WTC11 (cell line): ENCODE data around the gene PANK4. TPM values are rescaled to one million over a fixed set of nuclear protein-coding genes. Genes with fewer than 3 reads are reported as not detected.

Experiments
- ATAC-seq: fragments of 200-7000 bp; cut with Tn5 transposase; 2 replicates; pipeline ENCODE4 v1.10.0; 2021; ENCODE audit warnings: mild to moderate bottlenecking, moderate library complexity
- CTCF ChIA-PET: fragments of 300-600 bp; sonication (Branson Sonifier 250); formaldehyde crosslinking; loops from one replicate; lab custom pipeline; 2021; ENCODE audit warnings: antibody characterized with exemption; lab: Charles Lee
- POLR2A ChIA-PET: fragments of 350-600 bp; sonication (Branson Sonifier 250); formaldehyde crosslinking; loops from one replicate; lab custom pipeline; 2021; ENCODE audit warnings: antibody characterized with exemption; lab: Charles Lee
- DNase-seq: peaks from one replicate; pipeline ENCODE4 v3.0.0; 2021; ENCODE audit warnings: low spot score
- H3K27ac Mint-ChIP-seq: 2 replicates; pipeline ENCODE4 v1.8.0; 2021; ENCODE audit warnings: mixed read lengths
- H3K27me3 Mint-ChIP-seq: 2 replicates; pipeline ENCODE4 v1.8.0; 2021; ENCODE audit warnings: low read depth, mild to moderate bottlenecking, moderate library complexity, mixed read lengths
- H3K36me3 Mint-ChIP-seq: 2 replicates; pipeline ENCODE4 v1.8.0; 2021; ENCODE audit warnings: mixed read lengths
- H3K4me1 Mint-ChIP-seq: 2 replicates; pipeline ENCODE4 v1.8.0; 2022; ENCODE audit warnings: mixed read lengths
- H3K4me3 Mint-ChIP-seq: 2 replicates; pipeline ENCODE4 v1.8.0; 2021; ENCODE audit warnings: mild to moderate bottlenecking, moderate library complexity, mixed read lengths
- H3K9me3 Mint-ChIP-seq: 2 replicates; pipeline ENCODE4 v1.8.0; 2021; ENCODE audit warnings: mixed read lengths
- ATF2 ChIP-seq: sonication (generic); formaldehyde crosslinking; IDR thresholded peaks from 2 replicates; pipeline ENCODE4 v1.8.1; 2022; ENCODE audit warnings: low read depth, missing genetic modification reagents, borderline replicate concordance
- CREB1 ChIP-seq: sonication (generic); formaldehyde crosslinking; IDR thresholded peaks from 2 replicates; pipeline ENCODE4 v1.8.0; 2023; ENCODE audit warnings: mild to moderate bottlenecking, missing genetic modification reagents
- E2F1 ChIP-seq: sonication (generic); formaldehyde crosslinking; IDR thresholded peaks from 2 replicates; pipeline ENCODE4 v1.8.0; 2022; ENCODE audit warnings: mild to moderate bottlenecking, missing genetic modification reagents
- ESRRA ChIP-seq: sonication (generic); formaldehyde crosslinking; IDR thresholded peaks from 2 replicates; pipeline ENCODE4 v1.8.1; 2022; ENCODE audit warnings: mild to moderate bottlenecking, missing genetic modification reagents, borderline replicate concordance
- HMGXB4 ChIP-seq: sonication (generic); formaldehyde crosslinking; IDR thresholded peaks from 2 replicates; pipeline ENCODE4 v1.8.1; 2023; ENCODE audit warnings: mild to moderate bottlenecking, moderate library complexity, missing genetic modification reagents
- JAZF1 ChIP-seq: fragments of 250-450 bp; sonication (Bioruptor Pico); IDR thresholded peaks from 2 replicates; pipeline ENCODE4 v1.9.0; 2021; ENCODE audit warnings: moderate library complexity, mild to moderate bottlenecking, inconsistent platforms
- MAX ChIP-seq: sonication (generic); formaldehyde crosslinking; IDR thresholded peaks from 2 replicates; pipeline ENCODE4 v1.8.0; 2022; ENCODE audit warnings: mild to moderate bottlenecking, missing genetic modification reagents
- MYBL2 ChIP-seq: sonication (generic); formaldehyde crosslinking; IDR thresholded peaks from 2 replicates; pipeline ENCODE4 v1.8.1; 2023; ENCODE audit warnings: mild to moderate bottlenecking, moderate library complexity, missing genetic modification reagents
- PRDM15 ChIP-seq: sonication (generic); formaldehyde crosslinking; IDR thresholded peaks from 2 replicates; pipeline ENCODE4 v1.8.0; 2022; ENCODE audit warnings: missing genetic modification reagents
- PRRX2 ChIP-seq: fragments of 250-450 bp; sonication (Bioruptor Pico); IDR thresholded peaks from 2 replicates; pipeline ENCODE4 v1.8.0; 2021; ENCODE audit warnings: mild to moderate bottlenecking
- RELA ChIP-seq: sonication (generic); formaldehyde crosslinking; IDR thresholded peaks from 2 replicates; pipeline ENCODE4 v1.8.1; 2022; ENCODE audit warnings: missing genetic modification reagents, mild to moderate bottlenecking, borderline replicate concordance
- TCF7 ChIP-seq: sonication (generic); formaldehyde crosslinking; IDR thresholded peaks from 2 replicates; pipeline ENCODE4 v1.8.0; 2022; ENCODE audit warnings: mild to moderate bottlenecking, low read depth, missing genetic modification reagents, moderate library complexity
- ZMAT4 ChIP-seq: fragments of 250-450 bp; sonication (Bioruptor Pico); IDR thresholded peaks from 2 replicates; pipeline ENCODE4 v1.9.0; 2021; ENCODE audit warnings: mild to moderate bottlenecking
- ZNF263 ChIP-seq: sonication (generic); formaldehyde crosslinking; IDR thresholded peaks from 2 replicates; pipeline ENCODE4 v1.8.1; 2022; ENCODE audit warnings: low read depth, mild to moderate bottlenecking, moderate library complexity, missing genetic modification reagents
- ZNF281 ChIP-seq: sonication (generic); formaldehyde crosslinking; IDR thresholded peaks from 2 replicates; pipeline ENCODE4 v1.8.0; 2023; ENCODE audit warnings: mild to moderate bottlenecking, missing genetic modification reagents
- ZNF512 ChIP-seq: sonication (generic); formaldehyde crosslinking; IDR thresholded peaks from 2 replicates; pipeline ENCODE4 v1.8.1; 2022; ENCODE audit warnings: missing genetic modification reagents, borderline replicate concordance
- ZSCAN18 ChIP-seq: fragments of 250-450 bp; sonication (Bioruptor Pico); IDR thresholded peaks from 2 replicates; pipeline ENCODE4 v2.1.2; 2022; ENCODE audit warnings: mild to moderate bottlenecking, moderate library complexity
- total RNA-seq: library from RNA; stranded (reverse); gene quantifications from 3 replicates; pipeline ENCODE4 v1.2.3, GENCODE V29; 2021

Gene PANK4
- total RNA-seq, 1 experiment from 2014 or later: 52.5 TPM

- no peak for TF ChIP-seq ESRRA
- no peak for TF ChIP-seq JAZF1 (CRISPR knock-in tag)
- no peak for TF ChIP-seq PRRX2 (CRISPR knock-in tag)
- TF ChIP-seq TCF7: no peak
- no peak for TF ChIP-seq ATF2 (CRISPR knock-in tag)
These were observed 13.5 kb downstream of the PANK4 start (continued) for GRCh38 chr1:2512862-2513421.

GRCh38 chr1:2510366-2511155 lies 15.8 kb downstream of the PANK4 start:
- Mint-ChIP-seq H3K27me3 (no peaks in the 10 kb centered on the region), H3K9me3 (no peaks in the 10 kb centered on the region), H3K4me3 (no peak overlapping the region), H3K36me3 (peaks cover 17% of the 10 kb centered on the region), H3K4me1 (no peaks in the 10 kb centered on the region), H3K27ac (no peak overlapping the region)
- POLR2A ChIA-PET: no interaction called here
- DNase-seq: no peak
- ATAC-seq: no peak
- CTCF ChIA-PET: no interaction called here
- no peak for TF ChIP-seq ZNF281 (CRISPR knock-in tag)
- no peak for TF ChIP-seq RELA
- no peak for TF ChIP-seq MAX (CRISPR knock-in tag)
- TF ChIP-seq E2F1 (CRISPR knock-in tag): no peak
- TF ChIP-seq MYBL2: no peak
- no peak for TF ChIP-seq ZSCAN18 (CRISPR knock-in tag)
- TF ChIP-seq HMGXB4: no peak
- TF ChIP-seq ZNF512 (CRISPR knock-in tag): no peak
- no peak for TF ChIP-seq CREB1 (CRISPR knock-in tag)
- no peak for TF ChIP-seq ZMAT4 (CRISPR knock-in tag)
- no peak for TF ChIP-seq ZNF263 (CRISPR knock-in tag)
- TF ChIP-seq PRDM15 (CRISPR knock-in tag): no peak
